GM19043 (cell line): Measurements from ENCODE around the gene CMSS1.
A peak's percentile ranks its signal among the peaks of the same experiment; 100 is the strongest.
"Not testable (repeated sequence)": the region's sequence is repeated elsewhere in the genome, so short reads cannot be mapped to it uniquely, and the experiment has no call there.

ENCODE experiments used
- ATAC-seq: cut with Tn5 transposase; IDR thresholded peaks from one replicate; pipeline ENCODE4 v1.9.1; 2021; ENCODE audit warnings: low read depth; ENCODE audit not compliant: unreplicated experiment

Gene CMSS1

GRCh38 chr3:100075196-100075595 is 257.5 kb downstream of the CMSS1 start:
- no peak for ATAC-seq

- ATAC-seq: no peak
Measured at GRCh38 chr3:100075851-100076730, 258.4 kb downstream of the CMSS1 start.

GRCh38 chr3:100076731-100077529 is 259.3 kb downstream of the CMSS1 start:
- no peak for ATAC-seq

- no peak for ATAC-seq
Measured at GRCh38 chr3:100079328-100079727, 261.7 kb downstream of the CMSS1 start.

- ATAC-seq: no peak
Measured at GRCh38 chr3:100080573-100080972, 262.9 kb downstream of the CMSS1 start.

GRCh38 chr3:100081311-100081710 is 263.6 kb downstream of the CMSS1 start:
- no peak for ATAC-seq

- ATAC-seq: no peak
Measured at GRCh38 chr3:100081986-100082692, 264.5 kb downstream of the CMSS1 start.

GRCh38 chr3:100082714-100083113 is 265.1 kb downstream of the CMSS1 start:
- ATAC-seq: no peak

- ATAC-seq: no peak
Measured at GRCh38 chr3:100083209-100083608, 265.5 kb downstream of the CMSS1 start.

GRCh38 chr3:100084100-100084806 is 266.6 kb downstream of the CMSS1 start:
- ATAC-seq: no peak

GRCh38 chr3:100086401-100086800 is 268.7 kb downstream of the CMSS1 start:
- no peak for ATAC-seq

GRCh38 chr3:100087198-100087597 is 269.5 kb downstream of the CMSS1 start:
- ATAC-seq: peak; percentile 89

GRCh38 chr3:100088735-100089368 is 271.2 kb downstream of the CMSS1 start:
- ATAC-seq: no peak

GRCh38 chr3:100089812-100090668 is 272.4 kb downstream of the CMSS1 start:
- peak; percentile 54 for ATAC-seq

- ATAC-seq: peak; percentile 3
Measured at GRCh38 chr3:100090669-100091005, 273.0 kb downstream of the CMSS1 start.

GRCh38 chr3:100093831-100094230 is 276.2 kb downstream of the CMSS1 start:
- no peak for ATAC-seq

GRCh38 chr3:100096286-100096685 is 278.6 kb downstream of the CMSS1 start:
- not testable (repeated sequence) for ATAC-seq

- no peak for ATAC-seq
Measured at GRCh38 chr3:100096866-100097265, 279.2 kb downstream of the CMSS1 start.
